HEK293 (cell line): ENCODE data around the gene DPYSL5.

ENCODE experiments used
- CTCF ChIP-seq: fragments of 450-650 bp; formaldehyde crosslinking; IDR thresholded peaks from 2 replicates; pipeline ENCODE4 v1.5.1; 2016; ENCODE audit warnings: missing biosample characterization, missing genetic modification characterization
- HOXA7 ChIP-seq: sonication (generic); formaldehyde crosslinking; IDR thresholded peaks from 2 replicates; pipeline ENCODE4 v1.8.1; 2022; ENCODE audit warnings: missing genetic modification reagents, borderline replicate concordance
- KLF16 ChIP-seq: fragments of 450-650 bp; formaldehyde crosslinking; IDR thresholded peaks from 2 replicates; pipeline ENCODE4 v1.5.1; 2017; ENCODE audit warnings: missing biosample characterization, missing genetic modification characterization
- PATZ1 ChIP-seq: fragments of 450-650 bp; formaldehyde crosslinking; IDR thresholded peaks from 2 replicates; pipeline ENCODE4 v1.5.1; 2016; ENCODE audit warnings: missing biosample characterization, missing genetic modification characterization
- SETDB1 ChIP-seq: IDR thresholded peaks from one replicate; pipeline ENCODE4 v1.6.1; 2017; ENCODE audit warnings: mild to moderate bottlenecking, low read length, moderate library complexity, mixed read lengths; ENCODE audit not compliant: insufficient read length
- SP2 ChIP-seq: fragments of 450-650 bp; formaldehyde crosslinking; IDR thresholded peaks from 2 replicates; pipeline ENCODE4 v1.5.1; 2016; ENCODE audit warnings: missing biosample characterization, missing genetic modification characterization
- TCF7L2 ChIP-seq: IDR thresholded peaks from 2 replicates; pipeline ENCODE4 v1.6.1; 2011; ENCODE audit warnings: low read depth, mild to moderate bottlenecking, inconsistent platforms, low read length, moderate library complexity, borderline replicate concordance
- YY2 ChIP-seq: fragments of 450-650 bp; formaldehyde crosslinking; IDR thresholded peaks from 2 replicates; pipeline ENCODE4 v1.5.1; 2016; ENCODE audit warnings: missing biosample characterization, missing genetic modification characterization
- ZBTB1 ChIP-seq: fragments of 450-650 bp; formaldehyde crosslinking; IDR thresholded peaks from 2 replicates; pipeline ENCODE4 v1.5.1; 2016; ENCODE audit warnings: missing biosample characterization, missing genetic modification characterization
- ZNF121 ChIP-seq: fragments of 450-650 bp; formaldehyde crosslinking; IDR thresholded peaks from 2 replicates; pipeline ENCODE4 v1.5.1; 2016; ENCODE audit warnings: missing biosample characterization, missing genetic modification characterization
- ZNF341 ChIP-seq: fragments of 450-650 bp; formaldehyde crosslinking; IDR thresholded peaks from 2 replicates; pipeline ENCODE4; 2016; ENCODE audit warnings: low read depth, missing biosample characterization, missing genetic modification characterization
- ZNF645 ChIP-seq: fragments of 450-650 bp; formaldehyde crosslinking; IDR thresholded peaks from 2 replicates; pipeline ENCODE4; 2016; ENCODE audit warnings: missing biosample characterization, missing genetic modification characterization
- TF ChIP-seq, protein P1 (sequence below): fragments of 450-650 bp; formaldehyde crosslinking; IDR thresholded peaks from 2 replicates; pipeline ENCODE4 v1.5.1; 2016; ENCODE audit warnings: missing biosample characterization, missing genetic modification characterization, borderline replicate concordance
- TF ChIP-seq, protein P2 (sequence below): fragments of 450-650 bp; formaldehyde crosslinking; IDR thresholded peaks from 2 replicates; pipeline ENCODE4 v1.5.1; 2016; ENCODE audit warnings: missing biosample characterization, missing genetic modification characterization, low read depth

DNA sequence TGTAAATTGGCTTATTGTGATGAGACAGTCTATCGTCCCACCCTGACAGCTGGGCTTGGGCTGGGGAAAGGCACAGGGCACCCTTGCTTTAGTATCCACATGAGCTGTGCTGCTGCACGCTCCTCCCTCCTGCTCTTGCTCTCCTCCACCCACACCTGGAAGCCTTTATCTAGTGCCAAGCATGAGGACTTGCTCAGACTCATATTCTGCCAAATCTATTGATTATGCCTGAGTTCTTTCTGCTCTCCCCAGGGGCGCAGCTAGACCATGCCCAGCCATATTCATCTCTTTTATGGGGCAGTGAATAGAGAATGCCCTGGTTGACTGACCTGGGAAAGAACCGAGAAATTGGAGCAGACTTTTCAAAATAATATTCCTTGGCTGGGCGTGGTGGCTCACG, 29.0 kb upstream of the DPYSL5 start:
- TF ChIP-seq CTCF (tag by site-specific recombination) (no peak), ZNF121 (tag by site-specific recombination) (no peak), SP2 (no peak), PATZ1 (tag by site-specific recombination) (no peak), KLF16 (tag by site-specific recombination) (no peak), YY2 (tag by site-specific recombination) (no peak), SETDB1 (no peak), ZNF341 (tag by site-specific recombination) (no peak), TCF7L2 (no peak), ZNF645 (tag by site-specific recombination) (no peak), HOXA7 (CRISPR knock-in tag) (no peak), ZBTB1 (no peak)
- TF ChIP-seq, protein P1, sequence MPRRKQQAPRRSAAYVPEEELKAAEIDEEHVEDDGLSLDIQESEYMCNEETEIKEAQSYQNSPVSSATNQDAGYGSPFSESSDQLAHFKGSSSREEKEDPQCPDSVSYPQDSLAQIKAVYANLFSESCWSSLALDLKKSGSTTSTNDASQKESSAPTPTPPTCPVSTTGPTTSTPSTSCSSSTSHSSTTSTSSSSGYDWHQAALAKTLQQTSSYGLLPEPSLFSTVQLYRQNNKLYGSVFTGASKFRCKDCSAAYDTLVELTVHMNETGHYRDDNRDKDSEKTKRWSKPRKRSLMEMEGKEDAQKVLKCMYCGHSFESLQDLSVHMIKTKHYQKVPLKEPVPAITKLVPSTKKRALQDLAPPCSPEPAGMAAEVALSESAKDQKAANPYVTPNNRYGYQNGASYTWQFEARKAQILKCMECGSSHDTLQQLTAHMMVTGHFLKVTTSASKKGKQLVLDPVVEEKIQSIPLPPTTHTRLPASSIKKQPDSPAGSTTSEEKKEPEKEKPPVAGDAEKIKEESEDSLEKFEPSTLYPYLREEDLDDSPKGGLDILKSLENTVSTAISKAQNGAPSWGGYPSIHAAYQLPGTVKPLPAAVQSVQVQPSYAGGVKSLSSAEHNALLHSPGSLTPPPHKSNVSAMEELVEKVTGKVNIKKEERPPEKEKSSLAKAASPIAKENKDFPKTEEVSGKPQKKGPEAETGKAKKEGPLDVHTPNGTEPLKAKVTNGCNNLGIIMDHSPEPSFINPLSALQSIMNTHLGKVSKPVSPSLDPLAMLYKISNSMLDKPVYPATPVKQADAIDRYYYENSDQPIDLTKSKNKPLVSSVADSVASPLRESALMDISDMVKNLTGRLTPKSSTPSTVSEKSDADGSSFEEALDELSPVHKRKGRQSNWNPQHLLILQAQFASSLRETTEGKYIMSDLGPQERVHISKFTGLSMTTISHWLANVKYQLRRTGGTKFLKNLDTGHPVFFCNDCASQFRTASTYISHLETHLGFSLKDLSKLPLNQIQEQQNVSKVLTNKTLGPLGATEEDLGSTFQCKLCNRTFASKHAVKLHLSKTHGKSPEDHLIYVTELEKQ (tag by site-specific recombination): no peak
- TF ChIP-seq, protein P2, sequence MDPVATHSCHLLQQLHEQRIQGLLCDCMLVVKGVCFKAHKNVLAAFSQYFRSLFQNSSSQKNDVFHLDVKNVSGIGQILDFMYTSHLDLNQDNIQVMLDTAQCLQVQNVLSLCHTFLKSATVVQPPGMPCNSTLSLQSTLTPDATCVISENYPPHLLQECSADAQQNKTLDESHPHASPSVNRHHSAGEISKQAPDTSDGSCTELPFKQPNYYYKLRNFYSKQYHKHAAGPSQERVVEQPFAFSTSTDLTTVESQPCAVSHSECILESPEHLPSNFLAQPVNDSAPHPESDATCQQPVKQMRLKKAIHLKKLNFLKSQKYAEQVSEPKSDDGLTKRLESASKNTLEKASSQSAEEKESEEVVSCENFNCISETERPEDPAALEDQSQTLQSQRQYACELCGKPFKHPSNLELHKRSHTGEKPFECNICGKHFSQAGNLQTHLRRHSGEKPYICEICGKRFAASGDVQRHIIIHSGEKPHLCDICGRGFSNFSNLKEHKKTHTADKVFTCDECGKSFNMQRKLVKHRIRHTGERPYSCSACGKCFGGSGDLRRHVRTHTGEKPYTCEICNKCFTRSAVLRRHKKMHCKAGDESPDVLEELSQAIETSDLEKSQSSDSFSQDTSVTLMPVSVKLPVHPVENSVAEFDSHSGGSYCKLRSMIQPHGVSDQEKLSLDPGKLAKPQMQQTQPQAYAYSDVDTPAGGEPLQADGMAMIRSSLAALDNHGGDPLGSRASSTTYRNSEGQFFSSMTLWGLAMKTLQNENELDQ (tag by site-specific recombination): no peak
